H1 (cell line): ENCODE results near the gene ARHGEF10L.

Experiments used
- FOSL1 ChIP-seq: IDR thresholded peaks from 2 replicates; pipeline ENCODE4 v1.6.1; 2011; ENCODE audit warnings: mild to moderate bottlenecking, low read depth, low read length, moderate library complexity; ENCODE audit not compliant: insufficient read depth
- POLR2AphosphoS5 ChIP-seq: IDR thresholded peaks from 2 replicates; pipeline ENCODE4 v1.6.1; 2011; ENCODE audit warnings: low read depth, low read length
- RAD21 ChIP-seq, 2 experiments: IDR thresholded peaks in 1 of 2; conservative IDR thresholded peaks in 1 of 2; 2 replicates each; pipeline ENCODE4 v1.6.1; 2011; ENCODE audit warnings: low read depth in 2 of 2, low read length in 2 of 2, improper control_type of control experiment in 1 of 2, inconsistent platforms in 1 of 2, mild to moderate bottlenecking in 1 of 2, moderate library complexity in 1 of 2

DNA sequence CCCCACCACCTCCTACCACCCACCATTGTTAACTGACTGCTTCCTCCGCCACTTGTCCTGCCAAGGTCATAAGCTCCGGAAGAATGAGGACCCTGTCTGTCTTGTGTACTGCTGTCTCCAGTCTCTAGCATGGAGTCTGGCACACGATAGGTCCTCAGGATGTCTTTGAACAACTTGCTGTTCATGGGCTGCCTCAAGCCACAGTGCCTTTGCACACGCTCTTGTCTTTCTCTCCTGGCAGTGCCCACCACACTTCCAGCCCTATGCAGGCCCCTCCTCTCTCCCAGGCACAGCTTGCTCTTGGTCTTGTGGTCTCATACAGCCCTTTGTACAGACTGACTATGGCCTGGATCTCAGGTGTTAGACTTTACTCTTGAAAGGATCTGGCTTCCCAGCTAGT, 97.6 kb downstream of the ARHGEF10L start:
- TF ChIP-seq POLR2AphosphoS5 (no peak), FOSL1 (no peak), RAD21 (IDR thresholded peaks at IDR 0.05 in 1 of 2, conservative IDR thresholded peaks at IDR 0.05 in 1 of 2; ENCODE audit: low read depth in 2 of 2, low read length in 2 of 2) (no peak)
